GM19238 (cell line): Measurements from ENCODE around the gene FBF1.

Source experiments
- DNase-seq: peaks from one replicate; pipeline ENCODE4 v3.0.0; 2011; ENCODE audit warnings: low spot score; ENCODE audit not compliant: insufficient read length

FBF1 gene

GRCh38 chr17:75950421-75950820, 9.6 kb upstream of the FBF1 start:
- no peak for DNase-seq

- no peak for DNase-seq
Measured at GRCh38 chr17:75945211-75945610, 4.4 kb upstream of the FBF1 start.

- DNase-seq, result no peak
Measured at GRCh38 chr17:75943491-75943890, 2.6 kb upstream of the FBF1 start.

- no peak for DNase-seq
Measured at GRCh38 chr17:75942473-75942872, 1.6 kb upstream of the FBF1 start.

- DNase-seq, result no peak
Measured at GRCh38 chr17:75941442-75941819, 589 bp upstream of the FBF1 start.

- DNase-seq, result no peak
Measured at GRCh38 chr17:75937652-75938051, 3.2 kb downstream of the FBF1 start.

GRCh38 chr17:75933808-75934207, 7.0 kb downstream of the FBF1 start:
- DNase-seq, result no peak

GRCh38 chr17:75932852-75933251, 8.0 kb downstream of the FBF1 start:
- DNase-seq, result no peak

GRCh38 chr17:75931062-75931461, 9.8 kb downstream of the FBF1 start:
- DNase-seq, result no peak

GRCh38 chr17:75927286-75927922, 13.4 kb downstream of the FBF1 start:
- DNase-seq, result peak; percentile 37

- DNase-seq, result no peak
Measured at GRCh38 chr17:75926456-75926855, 14.4 kb downstream of the FBF1 start.

- no peak for DNase-seq
Measured at GRCh38 chr17:75925912-75926311, 14.9 kb downstream of the FBF1 start.

- no peak for DNase-seq
Measured at GRCh38 chr17:75925103-75925502, 15.7 kb downstream of the FBF1 start.

GRCh38 chr17:75922963-75923874, 17.6 kb downstream of the FBF1 start:
- DNase-seq, result no peak

- no peak for DNase-seq
Measured at GRCh38 chr17:75922173-75922961, 18.5 kb downstream of the FBF1 start.

- DNase-seq, result no peak
Measured at GRCh38 chr17:75921596-75921995, 19.2 kb downstream of the FBF1 start.

- no peak for DNase-seq
Measured at GRCh38 chr17:75920045-75920560, 20.7 kb downstream of the FBF1 start.

GRCh38 chr17:75919611-75920010, 21.2 kb downstream of the FBF1 start:
- DNase-seq, result no peak

GRCh38 chr17:75917917-75918445, 22.9 kb downstream of the FBF1 start:
- DNase-seq, result no peak

GRCh38 chr17:75917141-75917916, 23.5 kb downstream of the FBF1 start:
- DNase-seq, result no peak

GRCh38 chr17:75915268-75915667, 25.6 kb downstream of the FBF1 start:
- DNase-seq, result no peak
